HepG2 (cell line): ENCODE results near the gene FBXO44. TPM values are rescaled to one million over a fixed set of nuclear protein-coding genes. Genes with fewer than 3 reads are reported as not detected.

Source experiments
- ATAC-seq: fragments of 200-7000 bp; cut with Tn5 transposase; 3 replicates; pipeline ENCODE4 v1.9.1; 2020; ENCODE audit warnings: mild to moderate bottlenecking, moderate library complexity
- BruUV-seq: library from RNA; stranded (reverse); fragments of 400-500 nt; replicated peaks from 2 replicates; lab custom pipeline; 2021; lab: Mats Ljungman, UMichigan
- CTCF ChIA-PET: fragments of 300-600 bp; formaldehyde crosslinking; extraction: SDS; loops from one replicate; lab custom pipeline; 2021; ENCODE audit warnings: low total read pairs, inconsistent platforms, low intra/inter-chr PET ratio; lab: Yijun Ruan, JAX
- POLR2A ChIA-PET: fragments of 350-600 bp; sonication (Branson Sonifier 250); formaldehyde crosslinking; loops from one replicate; lab custom pipeline; 2020; ENCODE audit warnings: antibody characterized with exemption, inconsistent platforms; lab: Yijun Ruan, JAX
- DNase-seq: peaks from one replicate; pipeline ENCODE4 v3.0.0-alpha.2; 2015; ENCODE audit warnings: low spot score
- FAIRE-seq: peaks from 3 replicates; lab custom pipeline; 2011; peaks lifted over from hg19 to GRCh38; lab: Jason Lieb, UNC
- H2AFZ ChIP-seq: one replicate; pipeline ENCODE4 v1.6.1; 2011; ENCODE audit warnings: low read length, inconsistent platforms
- H3K27ac ChIP-seq: fragments of 300-600 bp; 3 replicates; pipeline ENCODE4 v1.8.0; 2011; ENCODE audit warnings: mixed run types, mild to moderate bottlenecking, mixed read lengths, low read length, inconsistent platforms; ENCODE audit not compliant: insufficient read depth; ENCODE audit errors: extremely low read length
- H3K27me3 ChIP-seq, 2 experiments: fragments of 200-600 bp in 1 of 2; 2 replicates in 1 of 2; 3 replicates in 1 of 2; pipeline versions ENCODE4 v1.6.0 to v1.8.0; 2011; ENCODE audit warnings: low read length in 2 of 2, mild to moderate bottlenecking in 2 of 2, moderate library complexity in 2 of 2, inconsistent platforms in 1 of 2; ENCODE audit not compliant: insufficient read depth in 2 of 2, control insufficient read depth in 1 of 2
- H3K36me3 ChIP-seq, 2 experiments: fragments of 200-600 bp in 1 of 2; replicated peaks in 1 of 2; 2 replicates in 1 of 2; 3 replicates in 1 of 2; pipeline versions ENCODE4 v1.5.1 to v1.8.0; 2011; ENCODE audit warnings: low read length in 2 of 2, inconsistent platforms in 1 of 2; ENCODE audit not compliant: insufficient read depth in 2 of 2, control insufficient read depth in 1 of 2
- H3K4me1 ChIP-seq: 2 replicates; pipeline ENCODE4 v1.5.1; 2012; ENCODE audit warnings: low read length, inconsistent platforms; ENCODE audit not compliant: insufficient read depth
- H3K4me2 ChIP-seq: 2 replicates; pipeline ENCODE4 v1.6.0; 2011; ENCODE audit warnings: low read depth, low read length, inconsistent platforms
- H3K4me3 ChIP-seq, 3 experiments: fragments of 200-600 bp in 1 of 3; sonication (generic), shearing (Covaris generic) in 1 of 3; replicated peaks in 1 of 3; 2 replicates each; pipeline ENCODE4 v1.5.1; 2011 to 2016; ENCODE audit warnings: low read length in 3 of 3, inconsistent platforms in 2 of 3, low read depth in 2 of 3, mild to moderate bottlenecking in 2 of 3, control low read depth in 1 of 3, mixed read lengths in 1 of 3; ENCODE audit not compliant: insufficient read depth in 1 of 3
- H3K79me2 ChIP-seq: one replicate; pipeline ENCODE4 v1.6.1; 2011; ENCODE audit warnings: low read length, inconsistent platforms; ENCODE audit not compliant: insufficient read depth
- H3K9ac ChIP-seq: 2 replicates; pipeline ENCODE4 v1.6.0; 2011; ENCODE audit warnings: mild to moderate bottlenecking, low read depth, low read length, inconsistent platforms; ENCODE audit not compliant: insufficient read depth
- H3K9me3 ChIP-seq: 2 replicates; pipeline ENCODE4 v1.5.1; 2012; ENCODE audit warnings: mild to moderate bottlenecking, low read length
- H4K20me1 ChIP-seq: 2 replicates; pipeline ENCODE4 v1.6.0; 2011; ENCODE audit warnings: inconsistent platforms, mild to moderate bottlenecking, low read length, moderate library complexity; ENCODE audit not compliant: insufficient read depth
- AGO2 ChIP-seq: fragments of 200-400 bp; formaldehyde crosslinking; optimal IDR thresholded peaks from 2 replicates; pipeline ENCODE3; 2017; ENCODE audit warnings: mild to moderate bottlenecking, low read depth, low read length, moderate library complexity
- CHCHD3 ChIP-seq: sonication (generic); formaldehyde crosslinking; IDR thresholded peaks from 2 replicates; pipeline ENCODE4 v1.8.0; 2022; ENCODE audit warnings: mild to moderate bottlenecking, missing genetic modification reagents, moderate library complexity
- HDAC2 ChIP-seq: sonication (generic); formaldehyde crosslinking; IDR thresholded peaks from 2 replicates; pipeline ENCODE4 v1.4.0; 2020; ENCODE audit warnings: missing genetic modification reagents
- IKZF4 ChIP-seq: sonication (generic); formaldehyde crosslinking; IDR thresholded peaks from 2 replicates; pipeline ENCODE4 v1.5.1; 2020; ENCODE audit warnings: borderline replicate concordance, mild to moderate bottlenecking, low read depth, missing genetic modification reagents; ENCODE audit errors: not compliant biosample characterization
- TOE1 ChIP-seq: sonication (generic); formaldehyde crosslinking; IDR thresholded peaks from 2 replicates; pipeline ENCODE4 v1.4.0; 2020; ENCODE audit warnings: mild to moderate bottlenecking, missing genetic modification reagents
- TSC22D2 ChIP-seq: sonication (generic); formaldehyde crosslinking; IDR thresholded peaks from 2 replicates; pipeline ENCODE4 v1.5.1; 2020; ENCODE audit warnings: missing genetic modification reagents, mild to moderate bottlenecking, borderline replicate concordance
- ZFP41 ChIP-seq: sonication (generic); formaldehyde crosslinking; IDR thresholded peaks from 2 replicates; pipeline ENCODE4 v1.4.0; 2020; ENCODE audit warnings: mild to moderate bottlenecking, missing genetic modification reagents, borderline replicate concordance
- ZKSCAN1 ChIP-seq: fragments of 150-350 bp; IDR thresholded peaks from 2 replicates; pipeline ENCODE4 v1.6.1; 2014; ENCODE audit warnings: low read length
- ZNF30 ChIP-seq: sonication (generic); formaldehyde crosslinking; IDR thresholded peaks from 2 replicates; pipeline ENCODE4 v1.5.0; 2020; ENCODE audit warnings: mild to moderate bottlenecking, missing genetic modification reagents
- ZNF549 ChIP-seq: sonication (generic); formaldehyde crosslinking; IDR thresholded peaks from 2 replicates; pipeline ENCODE4 v1.5.0; 2020; ENCODE audit warnings: missing genetic modification reagents
- WGBS: methylation state at CpG from one replicate; pipeline ENCODE4 v1.1.6; 2017; ENCODE audit warnings: low lambda C conversion rate; 5-methylcytosine and 5-hydroxymethylcytosine counted together
- in situ Hi-C: cut with HindIII; loops from 2 replicates; pipeline ENCODE4 v1.10.0; 2017; ENCODE audit warnings: low pct_unique_long_range_greater_than_20kb; ENCODE audit not compliant: extremely low pct_ligation_motif_present
- intact Hi-C: fragments of 100-400 bp; cut with micrococcal nuclease; formaldehyde crosslinking; loops from one replicate; pipeline ENCODE4 v1.10.0; 2022; ENCODE audit not compliant: unreplicated experiment
- polyA plus RNA-seq, 8 experiments: library from polyadenylated mRNA; depleted of rRNA in 3 of 8; stranded (reverse) in 7 of 8; unstranded in 1 of 8; fragments of >200 nt; fragmentation: Illumina TruSeq in 4 of 8; extraction: Trizol in 4 of 8; gene quantifications; 2 replicates each; pipeline versions ENCODE4 v1.2.1 to v1.2.3, GENCODE V29; 2011 to 2016; ENCODE audit warnings: low read depth in 4 of 8, missing spikeins in 1 of 8, mixed read lengths in 1 of 8; ENCODE audit not compliant: insufficient read depth in 1 of 8
- total RNA-seq, 5 experiments: library from RNA; depleted of rRNA; stranded (reverse); fragments of >200 nt; fragmentation: Illumina TruSeq; extraction: Trizol; gene quantifications; 2 replicates each; pipeline ENCODE4 v1.2.3, GENCODE V29; 2016; ENCODE audit warnings: low read depth in 1 of 5
- TF ChIP-seq, protein P1 (sequence below): sonication (generic); formaldehyde crosslinking; IDR thresholded peaks from 2 replicates; pipeline ENCODE4 v1.8.0; 2022; ENCODE audit warnings: missing genetic modification reagents, mild to moderate bottlenecking, moderate library complexity, borderline replicate concordance
- TF ChIP-seq, protein P2 (sequence below): IDR thresholded peaks from 2 replicates; pipeline ENCODE4 v1.6.1; 2016
- TF ChIP-seq, protein P3 (sequence below): sonication (generic); formaldehyde crosslinking; IDR thresholded peaks from 2 replicates; pipeline ENCODE4 v1.4.0; 2020; ENCODE audit warnings: missing genetic modification reagents; ENCODE audit errors: not compliant biosample characterization
- TF ChIP-seq, protein P4 (sequence below): sonication (generic); formaldehyde crosslinking; IDR thresholded peaks from 2 replicates; pipeline ENCODE4 v1.8.1; 2023; ENCODE audit warnings: missing genetic modification reagents, mild to moderate bottlenecking, borderline replicate concordance
- TF ChIP-seq, protein P5 (sequence below): sonication (generic); formaldehyde crosslinking; IDR thresholded peaks from 2 replicates; pipeline ENCODE4 v1.5.0; 2020; ENCODE audit warnings: missing genetic modification reagents, mild to moderate bottlenecking, borderline replicate concordance

Gene FBXO44
- total and polyA plus RNA-seq, 2 of the 13 experiments (the other 11 are each of a cell fraction or from before 2014, with no cell fraction given), result 22.4 to 27.9 TPM

DNA sequence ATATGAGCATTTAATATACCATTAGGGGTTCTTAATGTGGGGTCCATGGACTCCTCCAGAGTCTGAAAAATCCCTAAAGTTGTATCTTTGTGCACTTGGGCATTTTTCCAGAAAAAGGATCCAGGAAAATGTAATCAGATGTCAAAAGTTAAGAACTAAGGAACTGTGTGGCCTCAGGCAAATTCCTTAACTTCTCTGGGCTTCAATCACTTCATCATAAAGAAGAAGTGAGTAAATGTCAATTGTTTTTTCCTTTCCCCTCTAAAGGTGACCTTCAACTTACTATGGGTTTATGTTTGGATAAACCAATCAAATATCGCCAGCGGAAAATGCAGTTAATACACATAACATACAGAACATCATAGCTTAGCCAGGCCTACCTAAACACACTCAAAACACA is 23.8 kb downstream of the FBXO44 start (continued):
- TF ChIP-seq, protein P1, sequence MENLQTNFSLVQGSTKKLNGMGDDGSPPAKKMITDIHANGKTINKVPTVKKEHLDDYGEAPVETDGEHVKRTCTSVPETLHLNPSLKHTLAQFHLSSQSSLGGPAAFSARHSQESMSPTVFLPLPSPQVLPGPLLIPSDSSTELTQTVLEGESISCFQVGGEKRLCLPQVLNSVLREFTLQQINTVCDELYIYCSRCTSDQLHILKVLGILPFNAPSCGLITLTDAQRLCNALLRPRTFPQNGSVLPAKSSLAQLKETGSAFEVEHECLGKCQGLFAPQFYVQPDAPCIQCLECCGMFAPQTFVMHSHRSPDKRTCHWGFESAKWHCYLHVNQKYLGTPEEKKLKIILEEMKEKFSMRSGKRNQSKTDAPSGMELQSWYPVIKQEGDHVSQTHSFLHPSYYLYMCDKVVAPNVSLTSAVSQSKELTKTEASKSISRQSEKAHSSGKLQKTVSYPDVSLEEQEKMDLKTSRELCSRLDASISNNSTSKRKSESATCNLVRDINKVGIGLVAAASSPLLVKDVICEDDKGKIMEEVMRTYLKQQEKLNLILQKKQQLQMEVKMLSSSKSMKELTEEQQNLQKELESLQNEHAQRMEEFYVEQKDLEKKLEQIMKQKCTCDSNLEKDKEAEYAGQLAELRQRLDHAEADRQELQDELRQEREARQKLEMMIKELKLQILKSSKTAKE (CRISPR knock-in tag), result no peak
- no peak for TF ChIP-seq CHCHD3 (CRISPR knock-in tag)
- TF ChIP-seq, protein P2, sequence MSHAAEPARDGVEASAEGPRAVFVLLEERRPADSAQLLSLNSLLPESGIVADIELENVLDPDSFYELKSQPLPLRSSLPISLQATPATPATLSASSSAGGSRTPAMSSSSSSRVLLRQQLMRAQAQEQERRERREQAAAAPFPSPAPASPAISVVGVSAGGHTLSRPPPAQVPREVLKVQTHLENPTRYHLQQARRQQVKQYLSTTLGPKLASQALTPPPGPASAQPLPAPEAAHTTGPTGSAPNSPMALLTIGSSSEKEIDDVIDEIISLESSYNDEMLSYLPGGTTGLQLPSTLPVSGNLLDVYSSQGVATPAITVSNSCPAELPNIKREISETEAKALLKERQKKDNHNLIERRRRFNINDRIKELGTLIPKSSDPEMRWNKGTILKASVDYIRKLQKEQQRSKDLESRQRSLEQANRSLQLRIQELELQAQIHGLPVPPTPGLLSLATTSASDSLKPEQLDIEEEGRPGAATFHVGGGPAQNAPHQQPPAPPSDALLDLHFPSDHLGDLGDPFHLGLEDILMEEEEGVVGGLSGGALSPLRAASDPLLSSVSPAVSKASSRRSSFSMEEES (CRISPR knock-in tag), result no peak

DNA sequence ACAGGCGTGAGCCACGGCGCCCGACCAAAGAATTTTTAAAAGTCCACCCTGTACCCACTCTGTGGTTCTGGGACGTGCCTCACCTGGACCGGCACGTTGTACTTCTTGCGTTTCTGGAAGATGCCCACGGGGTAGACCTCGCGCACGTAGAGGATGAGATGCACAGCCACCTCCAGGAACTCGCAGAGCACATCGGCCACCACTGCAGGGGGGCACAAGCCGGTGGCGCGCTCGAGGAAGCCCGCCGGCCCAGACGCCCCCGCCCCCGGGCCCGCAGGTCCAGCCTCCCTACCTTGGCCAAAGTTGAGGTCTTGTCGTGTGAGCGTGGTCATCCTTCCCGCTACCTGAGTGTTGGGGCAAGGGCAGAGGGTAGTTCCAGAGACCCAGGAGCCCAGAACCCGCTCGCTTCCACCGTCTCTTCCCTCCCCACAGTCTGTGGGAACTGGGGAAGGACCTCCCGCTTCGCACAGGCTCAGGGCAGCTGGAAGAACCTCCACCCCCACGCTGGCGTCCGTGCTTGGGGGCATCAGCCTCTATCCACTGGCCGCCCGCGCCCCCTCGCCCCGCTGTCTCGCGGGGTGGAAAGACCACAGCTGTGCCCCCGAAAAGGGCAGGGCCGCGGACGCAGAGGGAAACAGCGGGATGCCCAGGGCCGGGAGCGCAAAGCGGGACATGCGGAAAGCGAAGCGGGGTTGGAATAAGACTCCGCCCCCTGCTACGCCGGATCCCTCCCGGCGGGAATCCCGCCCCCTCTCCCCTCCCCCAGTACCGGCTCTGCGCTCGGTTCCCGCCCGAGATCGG is 25.8 kb downstream of the FBXO44 start:
- no peaks in the 10 kb centered on the region for H3K79me2 ChIP-seq
- peaks cover 23% of the 10 kb centered on the region for H3K4me1 ChIP-seq
- peak overlapping the region; percentile 67 to 97 (median 90) for H3K4me3 ChIP-seq
- H3K9me3 ChIP-seq, result no peaks in the 10 kb centered on the region
- in situ Hi-C loops (no loop called here), intact Hi-C loops (no loop called here)
- 21% methylated on average over 10 of the region's 65 CpGs for WGBS
- no peaks in the 10 kb centered on the region for H4K20me1 ChIP-seq
- H3K36me3 ChIP-seq, result peaks cover 6 to 21% of the 10 kb centered on the region in 2 experiments; a peak in 4 of 5 replicates
- peaks cover 3 to 33% of the 10 kb centered on the region in 2 experiments; a peak in 4 of 5 replicates for H3K27me3 ChIP-seq
- FAIRE-seq (no peak), DNase-seq (no peak), ATAC-seq (peak; percentile 58)
- no TSS peak for BruUV-seq
- no peak overlapping the region for H2AFZ ChIP-seq
- ChIA-PET CTCF (no interaction called here), POLR2A (interaction anchor here (1.1 kb wide), 1 partner anchor 16 kb away, joined by 4 read pairs; the partner anchor contains the start of gene FBXO6)
- peak overlapping the region; percentile 99 for H3K4me2 ChIP-seq
- H3K9ac ChIP-seq, result peak overlapping the region; percentile 79
- peak overlapping the region; percentile 43 for H3K27ac ChIP-seq
- TF ChIP-seq HDAC2 (CRISPR knock-in tag) (no peak), ZKSCAN1 (no peak), ZNF30 (no peak), TOE1 (CRISPR knock-in tag) (no peak), AGO2 (peak; percentile 32), ZNF549 (no peak), ZFP41 (CRISPR knock-in tag) (no peak), TSC22D2 (CRISPR knock-in tag) (0 out of 2 replicates have a peak, but pooled peaks have one; percentile 30), IKZF4 (CRISPR knock-in tag) (no peak)
- TF ChIP-seq, protein P3, sequence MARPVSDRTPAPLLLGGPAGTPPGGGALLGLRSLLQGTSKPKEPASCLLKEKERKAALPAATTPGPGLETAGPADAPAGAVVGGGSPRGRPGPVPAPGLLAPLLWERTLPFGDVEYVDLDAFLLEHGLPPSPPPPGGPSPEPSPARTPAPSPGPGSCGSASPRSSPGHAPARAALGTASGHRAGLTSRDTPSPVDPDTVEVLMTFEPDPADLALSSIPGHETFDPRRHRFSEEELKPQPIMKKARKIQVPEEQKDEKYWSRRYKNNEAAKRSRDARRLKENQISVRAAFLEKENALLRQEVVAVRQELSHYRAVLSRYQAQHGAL (CRISPR knock-in tag), result no peak
- TF ChIP-seq, protein P4, sequence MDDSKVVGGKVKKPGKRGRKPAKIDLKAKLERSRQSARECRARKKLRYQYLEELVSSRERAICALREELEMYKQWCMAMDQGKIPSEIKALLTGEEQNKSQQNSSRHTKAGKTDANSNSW (CRISPR knock-in tag), result no peak
- TF ChIP-seq, protein P5, sequence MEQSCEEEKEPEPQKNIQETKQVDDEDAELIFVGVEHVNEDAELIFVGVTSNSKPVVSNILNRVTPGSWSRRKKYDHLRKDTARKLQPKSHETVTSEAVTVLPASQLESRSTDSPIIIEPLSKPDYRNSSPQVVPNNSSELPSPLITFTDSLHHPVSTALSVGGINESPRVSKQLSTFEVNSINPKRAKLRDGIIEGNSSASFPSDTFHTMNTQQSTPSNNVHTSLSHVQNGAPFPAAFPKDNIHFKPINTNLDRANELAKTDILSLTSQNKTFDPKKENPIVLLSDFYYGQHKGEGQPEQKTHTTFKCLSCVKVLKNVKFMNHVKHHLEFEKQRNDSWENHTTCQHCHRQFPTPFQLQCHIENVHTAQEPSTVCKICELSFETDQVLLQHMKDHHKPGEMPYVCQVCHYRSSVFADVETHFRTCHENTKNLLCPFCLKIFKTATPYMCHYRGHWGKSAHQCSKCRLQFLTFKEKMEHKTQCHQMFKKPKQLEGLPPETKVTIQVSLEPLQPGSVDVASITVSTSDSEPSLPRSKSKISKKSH (CRISPR knock-in tag), result peak; percentile 75; the same call in 1 of the 2 replicates
